DOHH2 (cell line): ENCODE data around the gene LRWD1.
"Not testable (repeated sequence)": the region's sequence is repeated elsewhere in the genome, so short reads cannot be mapped to it uniquely, and the experiment has no call there.

Experiments used
- H3F3A ChIP-seq: fragments of 200-600 bp; sonication (generic), shearing (Covaris generic); 2 replicates; pipeline ENCODE4 v1.6.0; 2016; ENCODE audit warnings: antibody characterized with exemption, mild to moderate bottlenecking; ENCODE audit not compliant: control insufficient read depth, insufficient read depth
- H3K27ac ChIP-seq: fragments of 200-600 bp; sonication (generic); 2 replicates; pipeline ENCODE4 v1.5.1; 2014; ENCODE audit warnings: low read depth, mild to moderate bottlenecking, low read length, moderate library complexity
- H3K27me3 ChIP-seq: fragments of 200-600 bp; sonication (generic); 2 replicates; pipeline ENCODE4 v1.6.1; 2014; ENCODE audit warnings: mild to moderate bottlenecking, low read length, mixed read lengths; ENCODE audit not compliant: control insufficient read depth
- H3K36me3 ChIP-seq: fragments of 200-600 bp; sonication (generic); 2 replicates; pipeline ENCODE4 v1.6.1; 2014; ENCODE audit warnings: mild to moderate bottlenecking, low read length, moderate library complexity, mixed read lengths; ENCODE audit not compliant: control insufficient read depth
- H3K4me1 ChIP-seq: fragments of 200-600 bp; sonication (generic); 2 replicates; pipeline ENCODE4 v1.6.1; 2014; ENCODE audit warnings: mild to moderate bottlenecking, low read length, mixed read lengths; ENCODE audit not compliant: control insufficient read depth
- H3K4me2 ChIP-seq: fragments of 200-600 bp; sonication (generic); 2 replicates; pipeline ENCODE4 v1.6.0; 2014; ENCODE audit warnings: mild to moderate bottlenecking, low read length, moderate library complexity
- H3K4me3 ChIP-seq: fragments of 200-600 bp; sonication (generic); 2 replicates; pipeline ENCODE4 v1.5.1; 2014; ENCODE audit warnings: mild to moderate bottlenecking, low read length, mixed read lengths
- H3K79me2 ChIP-seq: fragments of 200-600 bp; sonication (generic); 2 replicates; pipeline ENCODE4 v1.6.1; 2014; ENCODE audit warnings: mild to moderate bottlenecking, low read length, mixed read lengths; ENCODE audit not compliant: control insufficient read depth
- H3K9me2 ChIP-seq: fragments of 200-600 bp; sonication (generic); replicated peaks from 2 replicates; pipeline ENCODE4 v1.6.1; 2014; ENCODE audit warnings: mild to moderate bottlenecking, low read length, mixed read lengths; ENCODE audit not compliant: control insufficient read depth
- H3K9me3 ChIP-seq: fragments of 200-600 bp; sonication (generic); 2 replicates; pipeline ENCODE4 v1.6.1; 2014; ENCODE audit warnings: antibody characterized with exemption, low read length, mixed read lengths; ENCODE audit not compliant: control insufficient read depth, insufficient read depth
- H4K20me1 ChIP-seq: fragments of 200-600 bp; sonication (generic); 2 replicates; pipeline ENCODE4 v1.6.0; 2014; ENCODE audit warnings: low read depth, mild to moderate bottlenecking, antibody characterized with exemption, low read length, moderate library complexity; ENCODE audit not compliant: control insufficient read depth, insufficient read depth
- CTCF ChIP-seq: fragments of 200-600 bp; sonication (generic); IDR thresholded peaks from one replicate; pipeline ENCODE4 v1.5.1; 2014; ENCODE audit warnings: antibody characterized with exemption, mild to moderate bottlenecking, low read depth, low read length; ENCODE audit not compliant: poor library complexity, severe bottlenecking
- EZH2phosphoT487 ChIP-seq: fragments of 200-600 bp; sonication (generic); IDR thresholded peaks from 2 replicates; pipeline ENCODE4 v1.6.1; 2017; ENCODE audit warnings: borderline replicate concordance, mild to moderate bottlenecking, antibody characterized with exemption, low read length, moderate library complexity, mixed read lengths

LRWD1 gene

DNA sequence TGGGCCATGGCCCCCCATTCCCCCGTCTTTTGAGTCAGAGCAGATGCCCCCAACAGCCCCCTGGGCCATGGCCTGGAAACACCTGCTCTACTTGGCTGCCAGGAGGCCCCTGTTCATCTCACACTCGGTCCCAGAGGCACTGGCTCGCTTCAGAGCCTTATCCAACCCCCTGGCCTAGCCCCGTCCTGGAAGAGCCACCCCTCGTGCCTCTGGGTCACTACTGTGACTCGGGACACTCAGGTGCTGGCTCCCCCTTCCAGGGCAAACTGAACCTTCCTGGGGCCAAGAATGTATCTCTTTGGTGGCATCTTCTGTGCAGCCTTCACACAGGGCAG is 7.0 kb downstream of the LRWD1 start:
- Histone ChIP-seq H4K20me1 (peaks cover 2% of the 10 kb centered on the region; the same call in 1 of the 2 replicates), H3K4me2 (no peak overlapping the region), H3K4me1 (peaks cover 3% of the 10 kb centered on the region), H3K9me3 (no peaks in the 10 kb centered on the region), H3K36me3 (peaks cover 66% of the 10 kb centered on the region), H3K27me3 (no peaks in the 10 kb centered on the region), H3K27ac (no peak overlapping the region), H3K79me2 (0 out of 2 replicates have a peak, but pooled peaks cover 5% of the 10 kb centered on the region), H3K4me3 (no peak overlapping the region), H3F3A (no peaks in the 10 kb centered on the region), H3K9me2 (no peaks in the 10 kb centered on the region)
- TF ChIP-seq EZH2phosphoT487 (no peak), CTCF (no peak)

DNA sequence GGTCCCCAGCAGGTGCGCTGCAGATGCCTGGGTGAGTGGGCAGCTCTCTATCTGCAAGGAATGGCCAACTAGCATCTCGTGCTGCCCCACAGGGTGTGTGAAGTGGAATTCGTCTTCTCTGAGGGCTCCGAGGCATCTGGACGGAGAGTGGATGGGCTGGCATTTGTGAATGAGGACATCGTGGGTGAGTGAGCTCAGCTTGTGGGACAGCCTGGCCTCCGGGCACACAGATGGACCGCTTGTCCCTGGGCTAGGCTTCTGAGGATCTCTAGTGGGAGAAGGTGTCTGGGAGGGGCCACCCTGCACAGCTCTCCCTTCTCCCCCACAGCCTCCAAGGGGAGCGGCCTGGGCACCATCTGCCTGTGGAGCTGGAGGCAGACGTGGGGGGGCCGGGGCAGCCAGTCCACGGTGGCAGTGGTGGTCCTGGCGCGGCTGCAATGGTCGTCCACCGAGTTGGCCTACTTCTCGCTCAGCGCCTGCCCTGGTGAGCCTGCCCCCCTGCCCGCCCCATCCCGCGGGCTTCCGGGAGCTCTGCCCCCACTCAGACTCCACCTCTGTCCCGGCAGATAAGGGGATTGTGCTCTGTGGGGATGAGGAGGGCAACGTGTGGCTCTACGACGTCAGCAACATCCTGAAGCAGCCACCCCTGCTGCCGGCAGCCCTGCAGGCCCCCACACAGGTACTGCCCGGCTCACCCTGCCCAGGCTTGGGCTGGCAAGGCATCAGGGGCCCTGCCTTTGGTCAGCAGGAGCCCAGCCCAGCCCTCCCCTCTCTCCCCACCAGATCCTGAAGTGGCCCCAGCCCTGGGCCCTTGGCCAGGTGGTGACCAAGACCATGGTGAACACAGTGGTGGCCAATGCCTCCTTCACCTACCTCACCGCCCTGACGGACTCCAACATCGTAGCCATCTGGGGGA is 7.6 kb downstream of the LRWD1 start:
- Histone ChIP-seq H3K4me3 (no peak overlapping the region), H3K4me2 (no peak overlapping the region), H3K9me2 (no peaks in the 10 kb centered on the region), H3K9me3 (no peaks in the 10 kb centered on the region), H4K20me1 (peaks cover 2% of the 10 kb centered on the region; the same call in 1 of the 2 replicates), H3K4me1 (no peaks in the 10 kb centered on the region), H3K27me3 (no peaks in the 10 kb centered on the region), H3K36me3 (peaks cover 64% of the 10 kb centered on the region), H3F3A (no peaks in the 10 kb centered on the region), H3K79me2 (0 out of 2 replicates have a peak, but pooled peaks cover 5% of the 10 kb centered on the region), H3K27ac (no peak overlapping the region)
- TF ChIP-seq EZH2phosphoT487, result no peak
- TF ChIP-seq CTCF, result no peak

DNA sequence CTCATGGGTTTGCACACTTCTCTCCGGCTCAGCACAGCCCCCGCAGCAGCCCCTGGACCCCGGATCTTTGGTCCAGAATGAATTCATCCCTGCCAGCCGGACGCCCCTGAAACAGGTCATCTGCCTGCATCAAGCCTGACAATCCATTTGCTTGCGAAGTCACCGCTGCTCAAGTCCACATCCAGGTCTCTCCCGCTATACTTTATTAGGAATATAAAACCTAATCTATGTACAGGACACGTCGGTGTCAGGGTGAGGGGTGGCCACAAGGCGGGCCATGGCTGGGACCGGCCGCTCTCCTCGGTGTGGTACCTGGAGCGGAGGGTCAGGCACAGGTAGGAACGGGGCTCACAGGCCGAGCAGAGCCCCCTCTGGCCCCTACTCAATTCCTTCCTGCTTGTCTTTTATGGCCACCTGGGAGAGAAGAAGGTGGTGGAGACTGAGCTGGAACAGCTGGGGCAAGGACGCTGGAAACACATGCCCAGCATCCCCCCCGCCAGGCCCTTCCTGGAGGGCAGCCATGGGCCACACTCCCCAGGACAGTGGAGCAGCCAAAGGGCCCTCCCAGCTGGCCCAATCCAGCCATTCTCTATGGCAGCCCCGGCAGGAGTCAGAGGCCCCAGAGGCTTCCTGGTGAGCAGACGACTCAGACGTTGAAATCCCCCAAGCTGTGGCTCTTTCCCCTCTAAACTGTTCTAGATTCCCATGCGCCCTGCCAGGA is 8.6 kb downstream of the LRWD1 start:
- Histone ChIP-seq H3K36me3 (peaks cover 53% of the 10 kb centered on the region), H3K4me1 (no peaks in the 10 kb centered on the region), H3F3A (no peaks in the 10 kb centered on the region), H3K27me3 (no peaks in the 10 kb centered on the region), H3K79me2 (peaks cover 8% of the 10 kb centered on the region), H3K9me3 (no peaks in the 10 kb centered on the region), H3K9me2 (no peaks in the 10 kb centered on the region), H4K20me1 (peaks cover 2% of the 10 kb centered on the region; the same call in 1 of the 2 replicates), H3K4me2 (no peak overlapping the region), H3K4me3 (no peak overlapping the region), H3K27ac (no peak overlapping the region)
- TF ChIP-seq EZH2phosphoT487 (no peak), CTCF (no peak)

GRCh38 chr7:102474116-102474515 is 9.3 kb downstream of the LRWD1 start:
- H3K4me1 ChIP-seq, H3K4me2 ChIP-seq, H3K9me3 ChIP-seq, H3K79me2 ChIP-seq, H4K20me1 ChIP-seq, H3K27ac ChIP-seq, H3F3A ChIP-seq, H3K9me2 ChIP-seq, H3K4me3 ChIP-seq, H3K27me3 ChIP-seq: not testable (repeated sequence)
- H3K36me3 ChIP-seq, result peaks cover 46% of the 10 kb centered on the region

GRCh38 chr7:102474736-102475435 is 10.1 kb downstream of the LRWD1 start:
- not testable (repeated sequence) for H3K27me3 ChIP-seq, H3K27ac ChIP-seq, H3K4me2 ChIP-seq, H3K4me1 ChIP-seq, H3F3A ChIP-seq, H3K4me3 ChIP-seq, H3K9me3 ChIP-seq, H4K20me1 ChIP-seq, H3K79me2 ChIP-seq, H3K9me2 ChIP-seq
- H3K36me3 ChIP-seq, result peaks cover 39% of the 10 kb centered on the region
